Activated T-cell treated with anti-CD3 and anti-CD28 coated beads for 48 hours (primary cell): ENCODE results near the gene SYTL3.

Experiments used
- DNase-seq: peaks from one replicate; pipeline ENCODE4 v3.0.0-alpha.2; 2020; ENCODE audit warnings: low read depth

The SYTL3 gene

DNA sequence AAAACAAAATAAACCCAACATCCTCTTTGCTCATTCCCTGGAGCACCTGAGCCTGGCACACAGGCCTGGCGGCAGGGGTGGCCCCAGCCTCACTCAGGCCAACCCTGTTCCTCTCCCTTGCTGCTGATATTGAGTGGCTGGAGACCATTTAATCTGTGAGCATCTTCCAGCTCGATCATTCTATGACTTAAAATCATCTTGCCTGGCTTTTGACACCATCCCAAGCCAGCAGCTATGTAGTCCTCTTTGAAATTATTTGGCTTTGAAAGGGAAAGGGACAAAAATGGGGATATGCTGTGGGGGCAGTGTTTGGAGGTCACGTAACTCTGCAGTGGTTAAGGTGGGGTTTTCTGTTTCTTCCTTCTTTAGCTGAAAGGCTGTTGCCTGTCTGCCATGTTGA, 146.5 kb downstream of the SYTL3 start:
- no peak for DNase-seq

DNA sequence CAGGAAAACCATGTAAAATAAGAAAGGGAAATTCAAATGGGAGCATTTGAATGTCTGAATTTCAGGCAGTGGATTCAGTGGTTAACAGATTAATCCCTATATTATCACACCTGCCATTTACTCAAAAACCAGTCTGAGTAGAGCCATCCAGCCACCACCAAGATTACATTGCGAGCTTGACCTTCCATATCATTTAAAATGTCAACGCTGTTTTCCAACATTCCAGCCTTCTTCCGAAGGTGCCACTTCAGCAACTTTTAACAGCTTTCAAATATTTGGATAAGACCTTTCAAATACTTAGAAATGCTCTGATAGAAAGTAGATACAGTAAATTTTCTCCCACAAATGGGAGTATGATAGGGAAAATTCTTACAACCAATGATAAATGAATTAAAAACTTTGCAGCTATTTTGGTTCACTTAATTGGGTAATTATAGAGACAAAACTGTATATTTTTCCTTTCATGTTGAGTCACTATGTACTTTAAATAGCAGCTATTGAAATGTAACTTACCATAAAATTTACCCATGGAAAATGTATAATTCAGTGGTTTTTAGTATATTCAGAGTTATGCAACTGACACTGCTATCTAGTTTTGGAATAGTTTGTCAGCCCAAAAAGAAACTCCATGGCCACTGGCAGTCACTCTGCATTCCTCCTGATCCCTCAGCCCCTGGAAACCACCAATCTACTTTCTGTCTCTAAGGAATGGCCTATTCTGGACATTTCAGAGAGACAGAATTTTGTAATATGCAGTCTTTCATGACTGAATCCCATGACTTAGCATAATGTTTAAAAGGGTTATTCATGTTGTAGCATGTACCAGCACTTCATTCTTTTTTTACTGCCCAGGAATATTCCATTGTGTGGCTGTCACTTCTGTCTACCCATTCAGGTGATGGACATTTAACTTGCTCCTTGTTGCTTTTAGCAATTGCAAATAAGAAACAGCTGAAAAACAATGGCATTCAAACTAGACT, 147.8 kb downstream of the SYTL3 start:
- no peak for DNase-seq

GRCh38 chr6:158798311-158798710, 148.5 kb downstream of the SYTL3 start:
- DNase-seq = no peak

DNA sequence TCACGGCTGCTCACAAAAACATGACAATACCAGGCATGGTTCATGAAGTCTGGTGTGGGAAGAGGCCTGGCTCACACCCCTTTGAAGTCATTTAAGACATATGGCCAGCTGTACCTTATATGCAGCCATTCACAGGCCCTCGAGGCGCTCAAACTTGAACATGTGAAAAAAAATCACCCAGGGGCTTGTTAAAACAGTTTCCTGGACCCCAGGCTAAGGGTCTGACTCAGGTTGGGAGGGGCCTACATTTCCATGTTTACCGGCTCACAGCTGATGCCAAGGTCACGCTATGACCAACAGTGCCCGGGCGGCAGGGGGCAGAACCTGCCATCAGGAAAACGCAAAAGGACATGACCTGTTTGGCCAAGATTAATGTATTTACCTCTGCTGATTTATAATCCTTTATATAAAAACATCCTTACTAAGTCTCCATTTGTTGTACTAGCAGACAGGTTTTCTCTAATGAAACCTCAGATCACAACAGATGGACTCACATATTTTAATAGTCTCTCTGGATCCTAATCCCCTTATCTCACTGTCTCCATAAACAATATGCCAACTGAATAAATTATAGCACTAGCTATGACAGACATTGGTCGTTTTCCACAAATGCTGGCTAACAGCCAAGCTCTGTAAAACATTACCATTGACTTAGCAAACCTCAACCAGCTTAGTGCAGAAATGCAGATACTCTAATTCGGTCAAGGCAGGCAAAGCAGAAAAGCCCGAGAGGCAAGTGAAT, 149.4 kb downstream of the SYTL3 start:
- no peak for DNase-seq

GRCh38 chr6:158801655-158802294, 151.9 kb downstream of the SYTL3 start:
- DNase-seq = no peak

GRCh38 chr6:158803733-158804143, 153.9 kb downstream of the SYTL3 start:
- no peak for DNase-seq

GRCh38 chr6:158804207-158804606, 154.4 kb downstream of the SYTL3 start:
- no peak for DNase-seq

GRCh38 chr6:158805698-158806377, 156.0 kb downstream of the SYTL3 start:
- no peak for DNase-seq

DNA sequence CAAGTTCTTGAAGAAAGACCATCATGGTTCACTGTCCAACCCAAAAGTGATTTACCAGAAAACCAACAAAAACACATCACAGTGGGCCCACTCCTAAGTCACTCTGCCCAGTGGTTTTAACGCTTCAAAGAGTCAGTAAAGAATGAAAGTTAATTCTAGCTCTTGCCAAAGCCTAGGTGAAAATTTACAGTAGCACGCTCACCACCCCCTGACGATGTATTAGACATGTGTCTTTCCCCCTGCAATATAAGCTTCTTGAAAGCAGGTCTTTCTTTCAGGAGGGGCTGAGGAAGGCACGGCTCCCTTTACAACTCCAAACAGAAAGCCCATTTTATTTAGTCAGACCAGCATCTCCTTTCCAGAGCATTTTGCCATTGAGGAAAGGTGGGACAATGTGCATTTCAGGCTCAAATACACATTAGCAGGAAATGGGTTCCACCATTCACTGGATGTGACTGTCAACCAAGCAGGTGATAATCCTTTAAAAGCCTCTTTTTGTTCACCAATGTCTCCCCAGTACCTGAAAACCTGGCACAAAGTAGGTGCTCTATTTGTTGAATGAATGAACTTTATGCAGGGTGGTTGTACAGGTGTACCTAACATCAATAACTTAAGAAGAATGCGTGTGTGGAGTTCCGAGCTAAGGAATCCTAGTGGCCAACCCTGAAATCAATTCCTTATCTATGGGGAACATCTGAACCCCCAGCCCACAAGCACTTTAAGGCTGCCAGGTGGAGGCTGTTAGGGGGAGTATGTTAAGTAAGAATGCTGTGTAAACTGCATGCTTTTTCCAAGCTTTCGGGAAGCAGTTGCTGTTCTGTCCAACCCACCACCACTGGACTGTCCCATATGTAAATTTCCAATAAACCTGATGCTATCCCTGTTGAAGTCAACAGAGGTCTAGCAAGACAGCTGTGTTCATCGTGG, 157.9 kb downstream of the SYTL3 start:
- no peak for DNase-seq

GRCh38 chr6:158808442-158808833, 158.6 kb downstream of the SYTL3 start:
- no peak for DNase-seq

DNA sequence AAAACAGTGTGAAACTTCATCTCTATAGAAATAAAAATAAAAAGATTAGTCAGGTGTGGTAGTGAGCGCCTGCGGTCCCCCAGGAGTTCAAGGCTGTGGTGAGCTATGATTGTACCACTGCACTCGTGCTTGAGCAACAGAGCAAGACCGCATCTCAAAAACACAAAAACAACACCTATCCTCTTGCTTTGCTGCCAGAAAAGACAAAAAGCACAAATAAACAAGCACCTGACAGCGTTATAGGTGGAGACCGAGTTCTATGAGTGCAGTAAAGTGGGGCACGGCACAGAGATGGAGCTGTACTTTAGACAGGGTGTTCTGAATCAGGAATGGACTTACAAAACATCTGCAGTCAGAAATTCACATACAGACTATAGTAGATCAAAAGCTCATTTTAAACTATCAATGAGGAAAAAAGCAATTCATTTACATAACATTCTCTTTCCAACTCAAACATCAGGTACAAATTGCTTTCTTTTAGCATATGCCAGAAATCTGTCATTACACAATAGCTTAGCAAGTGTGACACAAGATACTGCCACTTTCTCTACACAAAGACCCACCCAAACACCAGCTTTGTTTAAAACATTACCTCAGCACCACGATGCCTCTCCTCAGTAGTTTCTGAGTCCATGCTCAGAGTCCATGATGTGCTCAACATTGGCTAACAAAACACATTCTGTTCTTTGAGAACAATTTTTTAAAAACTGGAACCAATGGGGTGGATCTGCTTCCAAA, 159.3 kb downstream of the SYTL3 start:
- DNase-seq = no peak

- no peak for DNase-seq
Observed at GRCh38 chr6:158810155-158811095, 160.6 kb downstream of the SYTL3 start.

- DNase-seq = no peak
Observed at GRCh38 chr6:158812611-158813010, 162.8 kb downstream of the SYTL3 start.

DNA sequence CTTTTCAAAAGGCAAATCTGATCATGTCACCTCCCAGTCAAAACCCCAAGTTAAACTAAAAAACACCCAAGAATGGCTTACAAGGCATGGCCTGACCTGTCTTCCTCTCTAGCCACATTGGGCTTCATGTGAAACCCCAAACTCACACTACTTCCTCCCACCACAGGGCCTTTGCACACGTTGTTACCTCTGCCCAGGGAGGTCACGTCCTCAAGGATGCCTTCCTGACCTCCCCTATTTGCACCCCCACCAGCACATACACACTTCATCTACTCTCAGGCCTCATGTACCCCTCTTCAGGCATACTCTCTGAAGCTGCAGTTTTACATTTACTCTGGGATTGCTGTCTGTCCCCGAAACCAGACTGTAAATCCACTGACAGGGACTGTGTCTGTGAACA, 163.2 kb downstream of the SYTL3 start:
- no peak for DNase-seq
